K562 (cell line): ENCODE results near the gene CGA. TPM values are rescaled to one million over a fixed set of nuclear protein-coding genes. Genes with fewer than 3 reads are reported as not detected.

ENCODE experiments used
- ATAC-seq: fragments of 200-7000 bp; cut with Tn5 transposase; 3 replicates; pipeline ENCODE4 v1.9.1; 2020; ENCODE audit warnings: moderate library complexity
- BruUV-seq: library from RNA; stranded (reverse); fragments of 400-500 nt; replicated peaks from 2 replicates; lab custom pipeline; 2021; lab: Mats Ljungman, UMichigan
- CTCF ChIA-PET: fragments of 300-600 bp; formaldehyde crosslinking; extraction: SDS; loops from one replicate; lab custom pipeline; 2021; ENCODE audit warnings: low intra/inter-chr PET ratio; lab: Yijun Ruan, JAX
- POLR2A ChIA-PET: fragments of 300-600, 350-650 bp; sonication (Branson Sonifier 250); formaldehyde crosslinking; extraction: SDS; loops from one replicate; lab custom pipeline; 2021; ENCODE audit warnings: antibody characterized with exemption, inconsistent platforms; lab: Yijun Ruan, JAX
- DNase-seq, 4 experiments: peaks; one replicate each; pipeline versions ENCODE4 v3.0.0 to v3.0.0-alpha.2; 2011 to 2018; ENCODE audit warnings: low spot score in 3 of 4, mixed read lengths in 3 of 4; ENCODE audit errors: extremely low read depth in 1 of 4
- FAIRE-seq: peaks from 2 replicates; lab custom pipeline; 2011; peaks lifted over from hg19 to GRCh38; lab: Jason Lieb, UNC
- H2AFZ ChIP-seq: 2 replicates; pipeline ENCODE4 v1.6.0; 2011; ENCODE audit warnings: low read depth, low read length, control low read depth, inconsistent platforms
- H3K27ac ChIP-seq: fragments of 200-600 bp; 3 replicates; pipeline ENCODE4 v1.8.0; 2011; ENCODE audit warnings: low read depth, mild to moderate bottlenecking, control low read depth, inconsistent platforms, low read length, moderate library complexity, mixed read lengths; ENCODE audit errors: extremely low read depth
- H3K27me3 ChIP-seq, 2 experiments: fragments of 300-600 bp in 1 of 2; 2 replicates in 1 of 2; 3 replicates in 1 of 2; pipeline versions ENCODE4 v1.6.0 to v1.8.0; 2011; ENCODE audit warnings: inconsistent platforms in 2 of 2, low read length in 2 of 2, mild to moderate bottlenecking in 1 of 2, mixed read lengths in 1 of 2, moderate library complexity in 1 of 2; ENCODE audit not compliant: control insufficient read depth in 2 of 2, insufficient read depth in 2 of 2
- H3K36me3 ChIP-seq: fragments of 300-600 bp; 3 replicates; pipeline ENCODE4 v1.8.0; 2011; ENCODE audit warnings: mild to moderate bottlenecking, low read length, inconsistent platforms; ENCODE audit not compliant: control insufficient read depth, insufficient read depth
- H3K4me1 ChIP-seq, 2 experiments: fragments of 200-600 bp in 1 of 2; replicated peaks in 1 of 2; 2 replicates in 1 of 2; 3 replicates in 1 of 2; pipeline versions ENCODE4 v1.5.1 to v1.8.0; 2011; ENCODE audit warnings: inconsistent platforms in 2 of 2, low read length in 2 of 2, mild to moderate bottlenecking in 1 of 2, mixed read lengths in 1 of 2, moderate library complexity in 1 of 2; ENCODE audit not compliant: control insufficient read depth in 2 of 2, insufficient read depth in 2 of 2
- H3K4me2 ChIP-seq: 2 replicates; pipeline ENCODE4 v1.6.1; 2011; ENCODE audit warnings: low read length, control low read depth, inconsistent platforms, mixed read lengths; ENCODE audit not compliant: insufficient read depth
- H3K4me3 ChIP-seq: fragments of 200-600 bp; sonication (generic), shearing (Covaris generic); 2 replicates; pipeline ENCODE4 v1.5.1; 2016; ENCODE audit warnings: control low read depth, inconsistent platforms
- H3K79me2 ChIP-seq: fragments of 200-600 bp; 3 replicates; pipeline ENCODE4 v1.8.0; 2011; ENCODE audit warnings: low read length, inconsistent platforms; ENCODE audit not compliant: control insufficient read depth, insufficient read depth
- H3K9ac ChIP-seq, 2 experiments: 2 replicates each; pipeline versions ENCODE4 v1.6.0 to v1.6.1; 2011; ENCODE audit warnings: low read depth in 2 of 2, low read length in 2 of 2, control low read depth in 1 of 2, inconsistent platforms in 1 of 2, mild to moderate bottlenecking in 1 of 2, mixed read lengths in 1 of 2; ENCODE audit not compliant: insufficient read depth in 1 of 2
- H3K9me1 ChIP-seq: one replicate; pipeline ENCODE4 v1.6.0; 2011; ENCODE audit warnings: inconsistent platforms, mild to moderate bottlenecking, low read length, moderate library complexity; ENCODE audit not compliant: control insufficient read depth, insufficient read depth
- H3K9me3 ChIP-seq: replicated peaks from 2 replicates; pipeline ENCODE4 v1.5.1; 2011; ENCODE audit warnings: low read depth, low read length, inconsistent platforms; ENCODE audit not compliant: control insufficient read depth, insufficient read depth
- H4K20me1 ChIP-seq: replicated peaks from 2 replicates; pipeline ENCODE4 v1.6.1; 2011; ENCODE audit warnings: low read length, inconsistent platforms, mixed read lengths; ENCODE audit not compliant: control insufficient read depth, insufficient read depth
- ATF1 ChIP-seq, 2 experiments: fragments of 450-650 bp in 1 of 2; IDR thresholded peaks; 2 replicates each; pipeline ENCODE4 v1.6.1; 2016; ENCODE audit warnings: missing compliant biosample characterization in 1 of 2, missing genetic modification characterization in 1 of 2
- KHSRP ChIP-seq: fragments of 450-650 bp; IDR thresholded peaks from 2 replicates; pipeline ENCODE4 v1.6.1; 2017
- STAT5A ChIP-seq: IDR thresholded peaks from 2 replicates; pipeline ENCODE4 v1.6.1; 2012; ENCODE audit warnings: low read length, inconsistent platforms, borderline replicate concordance
- ZNF717 ChIP-seq: fragments of 250-450 bp; sonication (Bioruptor Pico); IDR thresholded peaks from 2 replicates; pipeline ENCODE4 v1.5.0; 2021
- WGBS: fragments of 100-300 bp; shearing (Covaris generic); methylation state at CpG from one replicate; pipeline ENCODE4 v1.1.6; 2016; ENCODE audit warnings: low coverage, mixed read lengths; ENCODE audit not compliant: insufficient coverage; ENCODE audit errors: missing lambda C conversion rate; 5-methylcytosine and 5-hydroxymethylcytosine counted together
- in situ Hi-C: fragments of 300-500 bp; cut with MboI; formaldehyde crosslinking; loops from 4 replicates; pipeline ENCODE4 v1.15.0; 2018; ENCODE audit warnings: inconsistent platforms, mixed read lengths
- intact Hi-C: fragments of 100-400 bp; cut with micrococcal nuclease; formaldehyde crosslinking; loops from 2 replicates; pipeline ENCODE4 v1.14.2; 2022
- polyA plus RNA-seq, 8 experiments: library from polyadenylated mRNA; depleted of rRNA in 4 of 8; stranded (reverse) in 5 of 8; unstranded in 3 of 8; fragments of >200 nt; fragmentation: Nextera tagmentation in 2 of 8; fragmentation: Illumina TruSeq in 1 of 8; extraction: Ambion mirVana in 2 of 8; extraction: Trizol in 1 of 8; gene quantifications; 2 replicates each; pipeline versions ENCODE4 v1.2.1 to v1.2.3, GENCODE V29; 2011 to 2014; ENCODE audit warnings: inconsistent platforms in 1 of 8, missing spikeins in 1 of 8
- total RNA-seq, 7 experiments: library from RNA; depleted of rRNA in 6 of 7; stranded (reverse); fragments of >200 nt in 6 of 7; fragmentation: Illumina TruSeq in 2 of 7; extraction: Trizol in 2 of 7; gene quantifications; 2 replicates each; pipeline versions ENCODE4 v1.2.1 to v1.2.3, GENCODE V29; 2011 to 2021; ENCODE audit warnings: low replicate concordance in 1 of 7
- TF ChIP-seq, protein P1 (sequence below): fragments of 450-650 bp; IDR thresholded peaks from 2 replicates; pipeline ENCODE4 v1.6.1; 2016; ENCODE audit warnings: borderline replicate concordance
- TF ChIP-seq, protein P2 (sequence below): IDR thresholded peaks from 2 replicates; pipeline ENCODE4 v1.6.1; 2011; ENCODE audit warnings: borderline replicate concordance, low read depth, mild to moderate bottlenecking, moderate library complexity, low read length; ENCODE audit not compliant: insufficient read depth, poor library complexity, severe bottlenecking
- TF ChIP-seq, protein P3 (sequence below): sonication (generic); formaldehyde crosslinking; IDR thresholded peaks from 2 replicates; pipeline ENCODE4 v1.8.0; 2022; ENCODE audit warnings: mild to moderate bottlenecking, missing genetic modification reagents
- TF ChIP-seq, protein P4 (sequence below): fragments of 450-650 bp; IDR thresholded peaks from one replicate; pipeline ENCODE4 v1.6.1; 2018; ENCODE audit warnings: mild to moderate bottlenecking, moderate library complexity; ENCODE audit not compliant: partially characterized antibody

The CGA gene
- total and polyA plus RNA-seq, 9 of the 15 experiments (the other 6 are each of a cell fraction or from before 2014, with no cell fraction given): 0.13 to 0.24 TPM; not detected in 7

DNA sequence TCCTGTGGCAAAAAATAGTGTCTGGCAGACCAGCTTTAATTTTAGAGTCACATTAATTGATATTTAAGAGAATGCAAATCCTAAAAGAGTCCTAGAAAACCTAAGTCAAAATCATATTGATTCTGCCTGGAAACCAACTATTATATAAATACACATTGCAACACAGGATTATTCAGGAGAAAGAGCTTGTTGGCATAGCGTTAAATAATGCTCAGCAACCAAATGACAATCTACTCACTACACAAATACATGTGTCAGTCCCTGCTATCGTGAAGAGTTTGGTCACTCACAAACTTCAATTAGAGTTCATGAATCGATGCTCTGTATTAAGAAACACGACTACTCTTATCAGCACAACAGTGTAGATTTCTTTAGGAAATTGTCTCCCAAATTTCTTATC is 54.2 kb downstream of the CGA start:
- Histone ChIP-seq H3K36me3 (no peaks in the 10 kb centered on the region), H3K4me2 (no peak overlapping the region), H3K79me2 (no peaks in the 10 kb centered on the region), H4K20me1 (no peaks in the 10 kb centered on the region), H3K9ac (no peak overlapping the region), H2AFZ (no peak overlapping the region), H3K4me1 (no peaks in the 10 kb centered on the region), H3K9me1 (no peaks in the 10 kb centered on the region), H3K4me3 (no peak overlapping the region), H3K27me3 (no peaks in the 10 kb centered on the region), H3K9me3 (no peaks in the 10 kb centered on the region), H3K27ac (no peak overlapping the region)
- FAIRE-seq (no peak), ATAC-seq (no peak), DNase-seq (no peak)
- BruUV-seq: no TSS peak
- WGBS: 0% methylated on average over 4 of the region's 4 CpGs
- ChIA-PET CTCF (no interaction called here), POLR2A (no interaction called here)
- TF ChIP-seq STAT5A (no peak), KHSRP (no peak), ZNF717 (CRISPR knock-in tag) (no peak), ATF1 (CRISPR knock-in tag; IDR thresholded peaks at IDR 0.05) (no peak), ATF1 (tag; IDR thresholded peaks at IDR 0.05) (no peak)
- TF ChIP-seq, protein P1, sequence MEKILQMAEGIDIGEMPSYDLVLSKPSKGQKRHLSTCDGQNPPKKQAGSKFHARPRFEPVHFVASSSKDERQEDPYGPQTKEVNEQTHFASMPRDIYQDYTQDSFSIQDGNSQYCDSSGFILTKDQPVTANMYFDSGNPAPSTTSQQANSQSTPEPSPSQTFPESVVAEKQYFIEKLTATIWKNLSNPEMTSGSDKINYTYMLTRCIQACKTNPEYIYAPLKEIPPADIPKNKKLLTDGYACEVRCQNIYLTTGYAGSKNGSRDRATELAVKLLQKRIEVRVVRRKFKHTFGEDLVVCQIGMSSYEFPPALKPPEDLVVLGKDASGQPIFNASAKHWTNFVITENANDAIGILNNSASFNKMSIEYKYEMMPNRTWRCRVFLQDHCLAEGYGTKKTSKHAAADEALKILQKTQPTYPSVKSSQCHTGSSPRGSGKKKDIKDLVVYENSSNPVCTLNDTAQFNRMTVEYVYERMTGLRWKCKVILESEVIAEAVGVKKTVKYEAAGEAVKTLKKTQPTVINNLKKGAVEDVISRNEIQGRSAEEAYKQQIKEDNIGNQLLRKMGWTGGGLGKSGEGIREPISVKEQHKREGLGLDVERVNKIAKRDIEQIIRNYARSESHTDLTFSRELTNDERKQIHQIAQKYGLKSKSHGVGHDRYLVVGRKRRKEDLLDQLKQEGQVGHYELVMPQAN: no peak
- TF ChIP-seq, protein P2, sequence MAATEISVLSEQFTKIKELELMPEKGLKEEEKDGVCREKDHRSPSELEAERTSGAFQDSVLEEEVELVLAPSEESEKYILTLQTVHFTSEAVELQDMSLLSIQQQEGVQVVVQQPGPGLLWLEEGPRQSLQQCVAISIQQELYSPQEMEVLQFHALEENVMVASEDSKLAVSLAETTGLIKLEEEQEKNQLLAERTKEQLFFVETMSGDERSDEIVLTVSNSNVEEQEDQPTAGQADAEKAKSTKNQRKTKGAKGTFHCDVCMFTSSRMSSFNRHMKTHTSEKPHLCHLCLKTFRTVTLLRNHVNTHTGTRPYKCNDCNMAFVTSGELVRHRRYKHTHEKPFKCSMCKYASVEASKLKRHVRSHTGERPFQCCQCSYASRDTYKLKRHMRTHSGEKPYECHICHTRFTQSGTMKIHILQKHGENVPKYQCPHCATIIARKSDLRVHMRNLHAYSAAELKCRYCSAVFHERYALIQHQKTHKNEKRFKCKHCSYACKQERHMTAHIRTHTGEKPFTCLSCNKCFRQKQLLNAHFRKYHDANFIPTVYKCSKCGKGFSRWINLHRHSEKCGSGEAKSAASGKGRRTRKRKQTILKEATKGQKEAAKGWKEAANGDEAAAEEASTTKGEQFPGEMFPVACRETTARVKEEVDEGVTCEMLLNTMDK: no peak
- TF ChIP-seq, protein P3, sequence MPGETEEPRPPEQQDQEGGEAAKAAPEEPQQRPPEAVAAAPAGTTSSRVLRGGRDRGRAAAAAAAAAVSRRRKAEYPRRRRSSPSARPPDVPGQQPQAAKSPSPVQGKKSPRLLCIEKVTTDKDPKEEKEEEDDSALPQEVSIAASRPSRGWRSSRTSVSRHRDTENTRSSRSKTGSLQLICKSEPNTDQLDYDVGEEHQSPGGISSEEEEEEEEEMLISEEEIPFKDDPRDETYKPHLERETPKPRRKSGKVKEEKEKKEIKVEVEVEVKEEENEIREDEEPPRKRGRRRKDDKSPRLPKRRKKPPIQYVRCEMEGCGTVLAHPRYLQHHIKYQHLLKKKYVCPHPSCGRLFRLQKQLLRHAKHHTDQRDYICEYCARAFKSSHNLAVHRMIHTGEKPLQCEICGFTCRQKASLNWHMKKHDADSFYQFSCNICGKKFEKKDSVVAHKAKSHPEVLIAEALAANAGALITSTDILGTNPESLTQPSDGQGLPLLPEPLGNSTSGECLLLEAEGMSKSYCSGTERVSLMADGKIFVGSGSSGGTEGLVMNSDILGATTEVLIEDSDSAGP (CRISPR knock-in tag): no peak
- TF ChIP-seq, protein P4, sequence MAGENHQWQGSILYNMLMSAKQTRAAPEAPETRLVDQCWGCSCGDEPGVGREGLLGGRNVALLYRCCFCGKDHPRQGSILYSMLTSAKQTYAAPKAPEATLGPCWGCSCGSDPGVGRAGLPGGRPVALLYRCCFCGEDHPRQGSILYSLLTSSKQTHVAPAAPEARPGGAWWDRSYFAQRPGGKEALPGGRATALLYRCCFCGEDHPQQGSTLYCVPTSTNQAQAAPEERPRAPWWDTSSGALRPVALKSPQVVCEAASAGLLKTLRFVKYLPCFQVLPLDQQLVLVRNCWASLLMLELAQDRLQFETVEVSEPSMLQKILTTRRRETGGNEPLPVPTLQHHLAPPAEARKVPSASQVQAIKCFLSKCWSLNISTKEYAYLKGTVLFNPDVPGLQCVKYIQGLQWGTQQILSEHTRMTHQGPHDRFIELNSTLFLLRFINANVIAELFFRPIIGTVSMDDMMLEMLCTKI: no peak
- in situ Hi-C loops: no loop called here
- intact Hi-C loops: no loop called here
